GM12874 (cell line): Measurements from ENCODE around the gene TRMT61A.

Experiments used
- CTCF ChIP-seq: IDR thresholded peaks from 2 replicates; pipeline ENCODE4 v1.5.1; 2011; ENCODE audit warnings: low read depth, mild to moderate bottlenecking, control low read depth, low read length, moderate library complexity; ENCODE audit not compliant: insufficient read depth

Gene TRMT61A

GRCh38 chr14:103584326-103584915, 55.4 kb downstream of the TRMT61A start:
- TF ChIP-seq CTCF, result no peak
